Central memory CD8-positive, alpha-beta T cell (primary cell): ENCODE results near the gene ZNF598.

Experiments
- ATAC-seq: fragments of 150-1000 bp; cut with Tn5 transposase; replicated peaks from 2 replicates; pipeline ENCODE4 v1.10.0; 2022; ENCODE audit warnings: mild to moderate bottlenecking, moderate FRiP score, moderate number of reproducible peaks; ENCODE audit not compliant: poor library complexity, severe bottlenecking; ENCODE audit errors: extremely low read depth
- DNase-seq, 2 donors: peaks; one replicate each; pipeline ENCODE4 v3.0.0; 2021; ENCODE audit warnings: low spot score in 2 of 2
- H3K27ac Mint-ChIP-seq: one replicate; pipeline ENCODE4 v1.8.0; 2022; ENCODE audit warnings: low read depth, mild to moderate bottlenecking, moderate library complexity, mixed read lengths
- H3K27me3 Mint-ChIP-seq: one replicate; pipeline ENCODE4 v1.8.0; 2022; ENCODE audit warnings: mixed read lengths
- H3K36me3 Mint-ChIP-seq: one replicate; pipeline ENCODE4 v1.8.0; 2022; ENCODE audit warnings: mild to moderate bottlenecking, moderate library complexity, mixed read lengths; ENCODE audit not compliant: insufficient read depth
- H3K4me1 Mint-ChIP-seq: one replicate; pipeline ENCODE4 v1.8.0; 2022; ENCODE audit warnings: mixed read lengths
- H3K4me3 Mint-ChIP-seq: one replicate; pipeline ENCODE4 v1.8.0; 2022; ENCODE audit warnings: mild to moderate bottlenecking, moderate library complexity, mixed read lengths
- H3K9me3 Mint-ChIP-seq: one replicate; pipeline ENCODE4 v1.8.0; 2022; ENCODE audit warnings: mixed read lengths

ZNF598 gene

DNA sequence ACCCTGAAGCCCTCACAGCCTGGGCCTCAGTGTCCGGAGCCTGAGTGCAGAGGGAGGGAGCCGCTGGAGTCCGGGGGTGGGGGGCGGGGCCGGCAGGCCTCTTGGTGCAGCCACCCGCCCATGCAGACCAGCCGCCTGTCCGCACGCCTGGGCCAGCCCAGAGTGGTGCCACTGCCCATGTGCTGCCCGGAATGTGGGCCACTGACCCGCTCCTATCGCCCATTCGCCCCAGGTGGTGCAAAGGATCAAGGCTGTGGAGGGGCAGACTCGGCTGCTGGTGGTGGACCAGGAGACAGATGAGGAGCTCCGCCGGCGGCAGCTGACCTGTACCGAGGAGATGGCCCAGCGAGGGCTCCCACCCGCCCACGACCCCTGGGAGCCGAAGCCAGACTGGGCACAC lies 19.7 kb upstream of the ZNF598 start:
- Mint-ChIP-seq H3K4me1 (no peaks in the 10 kb centered on the region), H3K27ac (no peak overlapping the region), H3K4me3 (no peak overlapping the region), H3K9me3 (no peaks in the 10 kb centered on the region), H3K27me3 (no peaks in the 10 kb centered on the region), H3K36me3 (no peaks in the 10 kb centered on the region)
- ATAC-seq (no peak), DNase-seq (no peak)

DNA sequence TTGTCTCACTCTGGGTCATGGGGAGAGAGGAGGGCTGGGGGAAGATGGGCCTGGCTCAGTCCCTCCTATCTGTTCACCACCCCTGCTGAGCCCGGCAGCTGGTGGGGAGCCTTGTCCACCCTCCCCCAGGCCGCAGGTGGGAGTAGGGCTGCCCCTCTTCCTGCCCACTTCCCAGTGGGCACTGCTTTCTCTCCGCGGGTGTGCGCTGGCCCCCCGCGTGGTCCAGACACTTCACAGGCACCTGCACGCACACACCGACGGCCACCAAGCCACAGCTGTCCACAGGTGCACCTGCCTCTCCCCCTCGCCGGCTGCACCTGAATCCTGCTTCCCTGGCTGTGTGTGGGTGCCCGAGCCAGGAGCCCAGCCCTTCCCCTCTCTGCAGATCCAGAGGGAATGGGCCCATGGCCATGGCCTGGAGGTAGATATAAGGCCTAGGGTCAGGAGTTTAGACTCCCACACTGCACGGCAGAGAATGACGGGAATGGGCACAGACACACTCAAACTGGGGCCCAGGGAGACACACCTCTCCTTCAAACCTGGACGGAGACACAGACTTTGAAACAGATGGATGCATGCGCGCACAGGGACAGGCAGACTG lies 19.1 kb upstream of the ZNF598 start:
- H3K9me3 Mint-ChIP-seq, result no peaks in the 10 kb centered on the region
- no peak overlapping the region for H3K4me3 Mint-ChIP-seq
- H3K4me1 Mint-ChIP-seq, result no peaks in the 10 kb centered on the region
- peaks cover 1% of the 10 kb centered on the region for H3K36me3 Mint-ChIP-seq
- DNase-seq (no peak), ATAC-seq (no peak)
- no peaks in the 10 kb centered on the region for H3K27me3 Mint-ChIP-seq
- no peak overlapping the region for H3K27ac Mint-ChIP-seq

DNA sequence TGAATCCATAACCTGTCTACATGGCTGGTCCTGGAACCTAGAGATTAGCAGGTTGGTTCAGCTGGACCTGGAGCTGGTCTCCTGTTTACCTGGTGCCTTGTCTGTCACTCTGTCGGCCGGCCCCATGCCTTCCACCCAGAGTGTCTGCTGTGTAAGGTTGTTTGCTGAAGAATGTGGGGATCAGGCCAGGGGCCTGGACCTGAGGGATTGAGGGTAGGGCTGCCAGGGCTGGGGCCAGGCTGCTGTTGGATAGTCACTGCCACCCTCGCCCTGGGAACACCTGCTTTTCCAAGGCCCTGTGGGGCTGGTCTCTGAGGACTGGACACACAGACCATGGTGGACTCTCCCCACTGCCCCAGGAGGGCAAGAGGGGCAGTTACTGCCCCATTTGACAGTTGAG lies 18.5 kb upstream of the ZNF598 start:
- H3K27ac Mint-ChIP-seq, result no peak overlapping the region
- peaks cover 5% of the 10 kb centered on the region for H3K4me1 Mint-ChIP-seq
- DNase-seq (no peak), ATAC-seq (no peak)
- peaks cover 3% of the 10 kb centered on the region for H3K36me3 Mint-ChIP-seq
- H3K9me3 Mint-ChIP-seq, result no peaks in the 10 kb centered on the region
- H3K27me3 Mint-ChIP-seq, result peaks cover under 1% of the 10 kb centered on the region
- H3K4me3 Mint-ChIP-seq, result peak overlapping the region; percentile 63

DNA sequence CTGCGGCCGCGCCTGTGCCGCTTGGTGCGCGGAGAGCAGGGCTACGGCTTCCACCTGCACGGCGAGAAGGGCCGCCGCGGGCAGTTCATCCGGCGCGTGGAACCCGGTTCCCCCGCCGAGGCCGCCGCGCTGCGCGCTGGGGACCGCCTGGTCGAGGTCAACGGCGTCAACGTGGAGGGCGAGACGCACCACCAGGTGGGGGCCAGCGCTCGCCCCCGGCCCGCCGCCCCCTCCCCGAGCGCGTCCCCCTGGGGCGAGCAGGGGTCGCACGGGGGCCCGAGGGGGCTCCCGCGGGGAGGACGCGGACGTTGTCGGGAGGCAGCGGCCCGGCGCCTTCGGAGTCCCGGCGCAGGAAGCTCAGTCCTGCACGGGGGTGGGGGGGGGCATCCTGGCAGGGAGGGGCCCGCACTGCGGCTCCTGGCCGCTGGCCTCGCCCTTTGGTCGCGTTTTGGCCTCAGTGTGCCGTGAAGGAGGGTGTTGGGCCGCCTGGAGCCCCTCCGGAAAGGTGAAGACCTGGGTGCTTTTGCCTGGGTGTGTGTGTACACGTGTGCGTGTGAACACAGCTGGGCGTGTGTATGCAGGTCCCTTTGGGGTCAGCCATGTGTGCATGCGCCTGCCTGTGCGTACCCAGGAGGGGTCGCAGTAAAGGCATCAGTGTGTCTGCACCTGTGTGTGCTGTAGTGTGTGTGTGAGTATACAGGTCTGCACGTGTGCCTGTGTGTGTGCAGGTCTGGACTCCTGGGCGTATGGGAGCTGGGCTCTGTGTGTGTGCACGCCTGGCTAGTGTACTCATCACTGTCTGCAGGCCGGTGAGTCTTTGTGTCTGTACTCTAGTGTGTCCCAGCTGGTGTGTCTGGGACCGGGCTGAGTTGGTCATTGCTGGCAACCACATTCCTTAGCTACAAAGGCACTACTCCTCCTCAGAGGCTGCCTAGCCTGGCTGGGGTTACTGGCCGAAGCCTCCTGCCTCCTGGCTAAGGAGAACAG lies 17.7 kb upstream of the ZNF598 start:
- DNase-seq, result no peak
- H3K27me3 Mint-ChIP-seq, result peaks cover 9% of the 10 kb centered on the region
- H3K9me3 Mint-ChIP-seq, result no peaks in the 10 kb centered on the region
- H3K36me3 Mint-ChIP-seq, result peaks cover 5% of the 10 kb centered on the region
- H3K4me3 Mint-ChIP-seq, result peak overlapping the region; percentile 63
- H3K27ac Mint-ChIP-seq, result no peak overlapping the region
- ATAC-seq, result peak; percentile 22
- peaks cover 12% of the 10 kb centered on the region for H3K4me1 Mint-ChIP-seq

DNA sequence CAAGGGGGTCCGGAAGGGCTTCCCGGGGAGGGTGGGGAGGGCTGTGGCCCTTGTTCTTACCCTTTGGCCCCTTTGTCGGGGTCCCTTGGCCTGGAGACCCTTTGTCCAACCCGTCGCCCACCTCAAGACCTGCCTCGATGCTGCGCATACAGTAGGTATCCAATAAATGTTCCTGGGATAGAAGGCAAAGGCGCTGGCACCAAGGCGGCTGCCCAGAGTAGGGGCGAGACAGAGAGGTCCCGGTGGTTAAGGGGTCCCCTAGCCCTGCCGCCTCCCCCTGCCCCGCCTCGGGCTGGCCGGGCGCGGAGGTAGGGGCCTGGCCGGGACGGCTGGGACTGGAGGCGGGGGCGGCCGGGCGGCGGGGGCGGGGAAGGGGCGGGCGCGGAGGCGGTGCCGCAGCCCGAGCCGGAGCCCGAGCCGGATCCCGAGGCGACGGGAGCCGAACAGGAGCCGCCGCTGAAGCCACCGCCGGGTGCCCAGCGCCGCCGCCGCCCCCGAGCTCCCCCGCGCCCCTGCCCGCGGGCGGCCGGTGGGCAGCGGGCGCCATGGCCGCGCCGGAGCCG lies 16.9 kb upstream of the ZNF598 start, which contains the start of gene NHERF2:
Gene NHERF2 (plus strand): TSS at position 442 of the 563 bp plus-strand sequence. CDS start 104 bp downstream, at position 546.
- Mint-ChIP-seq H3K27ac (no peak within 1 kb of the TSS), H3K4me3 (peak within 1 kb of the TSS; percentile 67), H3K36me3 (peaks cover 5% of the 10 kb centered on the region), H3K9me3 (no peaks in the 10 kb centered on the region), H3K4me1 (peaks cover 12% of the 10 kb centered on the region), H3K27me3 (peaks cover 17% of the 10 kb centered on the region)
- peak; percentile 12 for ATAC-seq
- DNase-seq, result no peak

DNA sequence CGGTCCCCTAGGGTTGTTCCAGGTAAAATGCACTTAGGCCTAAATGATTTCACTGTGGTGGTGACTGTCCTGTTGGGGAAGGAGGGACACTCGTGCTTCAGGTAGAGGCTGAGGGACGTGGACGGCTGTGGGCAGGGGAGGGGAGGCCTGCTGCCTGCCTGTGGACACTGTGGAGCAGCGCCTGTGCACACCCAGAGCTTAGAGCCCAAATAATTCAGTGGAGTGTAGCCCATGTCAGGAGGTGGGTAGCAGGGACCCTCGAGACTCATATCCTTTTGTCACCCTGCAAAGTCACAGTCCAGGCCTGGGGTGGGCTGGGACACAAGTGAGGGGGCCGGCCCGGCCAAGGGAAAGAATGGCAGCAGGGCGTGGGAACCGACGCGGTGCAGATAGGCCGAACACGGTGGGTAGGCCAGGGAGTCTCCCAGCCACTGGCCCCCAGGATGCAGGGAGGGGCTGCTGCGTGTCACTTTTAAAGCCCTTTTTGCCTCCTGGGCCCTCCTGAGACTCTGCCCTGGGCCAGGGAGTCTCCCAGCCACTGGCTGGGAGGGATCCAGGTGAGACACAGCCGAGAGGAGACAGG lies 16.3 kb upstream of the ZNF598 start:
- DNase-seq, result no peak
- Mint-ChIP-seq H3K9me3 (no peaks in the 10 kb centered on the region), H3K36me3 (peaks cover 5% of the 10 kb centered on the region), H3K27ac (no peak overlapping the region), H3K4me1 (peaks cover 12% of the 10 kb centered on the region), H3K4me3 (peak overlapping the region; percentile 67), H3K27me3 (peaks cover 22% of the 10 kb centered on the region)
- ATAC-seq, result no peak

DNA sequence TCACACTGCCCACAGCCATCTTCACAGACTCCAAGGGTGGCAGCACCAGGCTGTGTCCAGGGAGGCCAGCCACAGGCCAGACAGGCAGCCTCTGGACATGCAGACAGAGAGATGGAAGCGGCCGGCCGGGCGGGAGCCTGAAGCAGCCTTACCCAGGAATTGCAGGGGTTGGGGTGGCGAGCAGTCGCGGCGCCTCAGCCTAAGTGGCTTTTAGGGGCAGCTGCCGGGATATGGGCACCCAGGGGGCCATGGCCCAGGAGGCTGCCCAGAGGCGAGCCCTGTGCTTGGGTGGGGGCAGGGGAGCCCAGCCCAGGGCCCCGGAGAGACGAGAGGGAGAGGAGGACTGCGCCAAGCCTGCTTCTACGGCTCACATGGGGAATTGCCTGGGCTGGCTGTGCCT lies 15.6 kb upstream of the ZNF598 start:
- H3K27ac Mint-ChIP-seq, result peak overlapping the region; percentile 78
- H3K4me1 Mint-ChIP-seq, result peaks cover 12% of the 10 kb centered on the region
- H3K4me3 Mint-ChIP-seq, result peak overlapping the region; percentile 67
- ATAC-seq (no peak), DNase-seq (no peak)
- H3K36me3 Mint-ChIP-seq, result peaks cover 5% of the 10 kb centered on the region
- H3K9me3 Mint-ChIP-seq, result no peaks in the 10 kb centered on the region
- peaks cover 30% of the 10 kb centered on the region for H3K27me3 Mint-ChIP-seq

DNA sequence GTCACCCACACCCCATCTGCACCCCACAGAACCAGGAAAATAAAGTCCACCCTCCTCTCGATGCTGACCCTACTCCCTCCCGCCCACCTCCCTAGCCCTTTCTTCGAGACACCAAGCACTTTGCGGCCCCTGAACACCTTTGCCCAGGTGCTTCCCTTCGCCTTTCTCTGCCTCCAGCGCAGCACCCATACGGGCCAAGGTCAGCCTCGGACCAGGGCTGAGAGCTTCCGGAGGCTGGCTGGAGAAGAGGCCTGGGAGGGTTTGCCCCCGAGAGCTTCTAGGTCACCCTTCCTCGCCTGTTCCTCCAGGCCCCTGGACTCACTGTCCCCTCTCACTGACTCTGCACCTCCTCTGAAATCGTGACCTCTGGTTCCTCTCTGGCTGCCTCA lies 14.4 kb upstream of the ZNF598 start:
- Mint-ChIP-seq H3K27me3 (peaks cover 32% of the 10 kb centered on the region), H3K4me1 (peaks cover 12% of the 10 kb centered on the region), H3K27ac (peak overlapping the region; percentile 78)

DNA sequence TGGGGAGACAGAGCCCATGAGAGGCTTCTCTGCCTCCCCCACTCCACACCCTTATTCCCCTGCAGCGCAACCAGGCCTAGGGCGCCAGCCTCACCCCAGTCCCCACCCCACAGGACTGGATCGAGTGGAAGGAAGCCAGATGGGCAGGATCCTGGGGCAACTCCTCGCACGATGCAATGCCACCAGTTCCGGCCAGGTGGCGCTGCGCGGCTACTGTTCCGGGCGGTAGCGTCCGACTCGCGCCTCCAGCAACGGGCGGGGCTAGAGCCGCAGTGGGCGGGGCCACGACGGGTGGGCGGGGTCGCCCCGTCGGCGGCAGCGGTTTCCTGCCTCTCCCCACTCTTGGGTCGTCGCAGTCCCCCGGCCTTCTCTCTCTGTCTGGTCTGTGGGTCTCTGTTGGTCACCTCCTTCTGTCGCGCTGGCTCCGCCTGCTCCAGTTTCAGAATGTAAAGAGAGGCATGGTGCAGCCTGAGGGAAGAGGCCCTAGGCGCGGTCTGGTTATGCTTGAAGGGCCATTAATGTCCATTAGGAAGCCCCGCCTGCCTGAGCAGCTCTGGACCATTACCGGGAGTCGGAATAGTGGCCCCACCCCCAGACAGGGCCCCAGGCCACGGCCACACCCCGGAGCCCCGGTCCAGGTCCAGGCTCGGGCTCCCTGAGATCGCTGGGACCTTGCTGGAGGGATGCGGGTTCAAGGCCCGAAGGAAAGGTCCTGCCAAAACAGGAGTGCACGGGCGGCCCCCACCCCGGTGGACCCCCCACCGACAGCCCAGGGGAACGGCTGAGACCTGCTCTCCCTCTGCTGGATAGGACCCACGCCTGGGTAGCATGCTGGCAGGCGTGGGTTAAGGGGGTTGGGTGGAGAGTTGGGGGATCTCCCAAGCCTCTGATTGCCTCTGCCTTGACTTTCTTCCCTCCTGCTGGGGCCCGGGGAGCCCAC lies 13.7 kb upstream of the ZNF598 start:
- Mint-ChIP-seq H3K27me3 (peaks cover 39% of the 10 kb centered on the region), H3K4me1 (peaks cover 12% of the 10 kb centered on the region), H3K27ac (peak overlapping the region; percentile 78)

More for the DNA sequence above, 14.4 kb upstream of the ZNF598 start:
- H3K4me3 Mint-ChIP-seq, result no peak overlapping the region
- no peaks in the 10 kb centered on the region for H3K9me3 Mint-ChIP-seq
- peaks cover 5% of the 10 kb centered on the region for H3K36me3 Mint-ChIP-seq
- ATAC-seq (no peak), DNase-seq (no peak)

DNA sequence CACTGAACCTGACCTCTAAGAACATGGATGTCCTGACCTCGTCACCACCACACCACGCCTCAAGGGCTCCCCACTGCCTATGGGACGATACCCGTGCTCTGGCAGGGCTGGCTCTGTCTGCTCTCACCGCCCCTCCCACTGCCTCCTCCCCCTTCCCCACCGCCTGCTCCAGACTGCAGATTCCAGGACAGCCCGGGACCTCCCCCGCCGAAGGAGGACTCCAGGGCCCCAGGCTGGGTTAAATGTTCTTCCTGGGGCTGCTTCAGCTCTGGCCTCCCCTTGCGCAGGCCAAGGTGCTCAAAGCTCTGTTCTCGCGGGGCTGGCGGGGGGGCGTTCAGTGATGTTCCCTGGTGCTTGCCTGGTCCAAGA lies 13.1 kb upstream of the ZNF598 start:
- Mint-ChIP-seq H3K27me3 (peaks cover 40% of the 10 kb centered on the region), H3K9me3 (no peaks in the 10 kb centered on the region), H3K4me1 (peaks cover 12% of the 10 kb centered on the region), H3K36me3 (peaks cover 5% of the 10 kb centered on the region), H3K27ac (peak overlapping the region; percentile 78), H3K4me3 (peak overlapping the region; percentile 65)
- DNase-seq (no peak), ATAC-seq (peak; percentile 29)

More for the DNA sequence above, 13.7 kb upstream of the ZNF598 start:
- Mint-ChIP-seq H3K9me3 (no peaks in the 10 kb centered on the region), H3K4me3 (peak overlapping the region; percentile 65), H3K36me3 (peaks cover 5% of the 10 kb centered on the region)
- DNase-seq (peak; percentile 90 to 97), ATAC-seq (peak; percentile 80)

DNA sequence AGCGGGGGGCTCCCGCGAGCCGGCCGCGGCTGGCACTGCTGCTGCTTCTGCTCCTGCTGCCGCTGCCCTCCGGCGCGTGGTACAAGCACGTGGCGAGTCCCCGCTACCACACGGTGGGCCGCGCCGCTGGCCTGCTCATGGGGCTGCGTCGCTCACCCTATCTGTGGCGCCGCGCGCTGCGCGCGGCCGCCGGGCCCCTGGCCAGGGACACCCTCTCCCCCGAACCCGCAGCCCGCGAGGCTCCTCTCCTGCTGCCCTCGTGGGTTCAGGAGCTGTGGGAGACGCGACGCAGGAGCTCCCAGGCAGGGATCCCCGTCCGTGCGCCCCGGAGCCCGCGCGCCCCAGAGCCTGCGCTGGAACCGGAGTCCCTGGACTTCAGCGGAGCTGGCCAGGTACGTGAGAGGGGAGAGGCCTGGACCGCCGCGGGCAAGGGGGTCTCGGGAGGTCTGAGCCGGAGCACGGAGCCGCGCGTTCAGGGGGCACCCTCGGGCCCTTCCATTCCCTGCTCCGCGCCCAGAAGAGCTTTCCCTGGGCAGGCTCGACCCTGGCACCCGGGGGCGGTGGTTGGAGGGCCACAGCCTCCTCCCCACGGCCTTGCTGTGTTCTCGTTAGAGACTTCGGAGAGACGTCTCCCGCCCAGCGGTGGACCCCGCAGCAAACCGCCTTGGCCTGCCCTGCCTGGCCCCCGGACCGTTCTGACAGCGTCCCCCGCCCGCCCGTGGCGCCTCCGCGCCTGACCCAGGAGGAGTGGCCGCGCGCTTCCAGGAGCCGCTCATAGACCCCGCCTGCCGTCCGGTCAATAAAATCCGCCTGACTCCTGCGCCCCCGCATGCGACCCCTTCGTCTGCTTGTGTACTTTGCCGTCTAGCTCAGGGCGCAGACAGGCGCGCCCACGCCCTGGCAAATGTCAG lies 10.6 kb upstream of the ZNF598 start:
- no peak for ATAC-seq
- Mint-ChIP-seq H3K4me3 (no peak overlapping the region), H3K9me3 (no peaks in the 10 kb centered on the region), H3K27ac (no peak overlapping the region), H3K4me1 (peaks cover 12% of the 10 kb centered on the region), H3K27me3 (peaks cover 40% of the 10 kb centered on the region), H3K36me3 (peaks cover 5% of the 10 kb centered on the region)
- no peak for DNase-seq
